Stimulated activated CD8-positive, alpha-beta memory T cell treated with anti-CD3 and anti-CD28 coated beads, Interleukin-4, amount 100 ng/mL, for 4 hours (primary cell): Measurements from ENCODE around the gene CCDC195.
"Not testable (repeated sequence)": the region's sequence is repeated elsewhere in the genome, so short reads cannot be mapped to it uniquely, and the experiment has no call there.

Experiments
- DNase-seq, 2 donors: peaks; one replicate each; pipeline ENCODE4 v3.0.0-alpha.2; 2020; ENCODE audit warnings: low read depth in 2 of 2, low spot score in 1 of 2

Gene CCDC195

GRCh38 chr2:224691563-224691962 is 24.6 kb downstream of the CCDC195 start:
- no peak for DNase-seq

GRCh38 chr2:224690868-224691267 is 25.3 kb downstream of the CCDC195 start:
- no peak for DNase-seq

GRCh38 chr2:224689539-224689938 is 26.6 kb downstream of the CCDC195 start:
- DNase-seq, result no peak

DNA sequence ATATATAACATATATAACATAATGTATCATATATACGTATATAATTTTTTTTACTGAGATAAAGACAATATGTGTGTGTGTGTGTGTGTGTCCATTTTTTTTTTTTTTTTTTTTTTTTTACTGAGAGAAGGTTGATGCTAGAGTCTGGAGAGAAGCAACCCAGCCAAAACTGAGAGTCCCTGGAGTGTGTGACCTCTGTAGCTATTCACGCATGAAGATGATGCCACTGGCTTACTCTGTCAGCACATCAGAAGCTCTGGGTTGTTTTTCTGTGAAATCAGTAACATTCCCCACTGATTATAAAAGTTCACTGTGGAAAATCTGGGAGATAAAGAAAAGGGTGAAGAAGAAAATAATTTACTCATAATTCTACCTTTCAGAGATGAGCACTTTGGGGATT is 27.2 kb downstream of the CCDC195 start:
- DNase-seq, result no peak

GRCh38 chr2:224687156-224687555 is 29.0 kb downstream of the CCDC195 start:
- DNase-seq, result no peak

GRCh38 chr2:224685121-224685520 is 31.0 kb downstream of the CCDC195 start:
- no peak for DNase-seq

- DNase-seq, result no peak
Measured at GRCh38 chr2:224682134-224682533, 34.0 kb downstream of the CCDC195 start.

GRCh38 chr2:224671731-224672130 is 44.4 kb downstream of the CCDC195 start:
- no peak for DNase-seq

- DNase-seq, result no peak
Measured at GRCh38 chr2:224670203-224670602, 46.0 kb downstream of the CCDC195 start.

- DNase-seq, result no peak
Measured at GRCh38 chr2:224669449-224669848, 46.7 kb downstream of the CCDC195 start.

GRCh38 chr2:224668123-224668909 is 47.8 kb downstream of the CCDC195 start:
- no peak for DNase-seq

- DNase-seq, result no peak
Measured at GRCh38 chr2:224666951-224667553, 49.1 kb downstream of the CCDC195 start.

- not testable (repeated sequence) for DNase-seq
Measured at GRCh38 chr2:224663322-224663721, 52.8 kb downstream of the CCDC195 start.

- DNase-seq, result not testable (repeated sequence)
Measured at GRCh38 chr2:224661708-224662107, 54.5 kb downstream of the CCDC195 start.

DNA sequence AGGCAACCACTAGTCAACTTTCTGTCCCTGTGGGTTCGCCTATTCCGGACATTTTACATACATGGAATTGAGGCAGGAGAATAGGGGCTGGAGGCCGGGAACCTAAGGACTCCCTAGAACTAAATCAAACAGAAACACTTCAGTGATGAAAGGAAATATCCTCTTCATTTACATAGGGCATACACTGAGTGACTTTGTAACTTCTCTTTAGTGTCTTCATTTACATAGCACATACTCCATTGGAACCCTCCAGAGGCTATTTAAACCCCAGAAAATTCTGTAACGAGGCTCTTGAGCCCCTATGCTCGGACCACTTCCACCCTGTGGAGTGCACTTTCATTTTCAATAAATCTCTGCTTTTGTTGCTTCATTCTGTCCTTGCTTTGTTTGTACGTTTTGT is 56.5 kb downstream of the CCDC195 start:
- no peak for DNase-seq

DNA sequence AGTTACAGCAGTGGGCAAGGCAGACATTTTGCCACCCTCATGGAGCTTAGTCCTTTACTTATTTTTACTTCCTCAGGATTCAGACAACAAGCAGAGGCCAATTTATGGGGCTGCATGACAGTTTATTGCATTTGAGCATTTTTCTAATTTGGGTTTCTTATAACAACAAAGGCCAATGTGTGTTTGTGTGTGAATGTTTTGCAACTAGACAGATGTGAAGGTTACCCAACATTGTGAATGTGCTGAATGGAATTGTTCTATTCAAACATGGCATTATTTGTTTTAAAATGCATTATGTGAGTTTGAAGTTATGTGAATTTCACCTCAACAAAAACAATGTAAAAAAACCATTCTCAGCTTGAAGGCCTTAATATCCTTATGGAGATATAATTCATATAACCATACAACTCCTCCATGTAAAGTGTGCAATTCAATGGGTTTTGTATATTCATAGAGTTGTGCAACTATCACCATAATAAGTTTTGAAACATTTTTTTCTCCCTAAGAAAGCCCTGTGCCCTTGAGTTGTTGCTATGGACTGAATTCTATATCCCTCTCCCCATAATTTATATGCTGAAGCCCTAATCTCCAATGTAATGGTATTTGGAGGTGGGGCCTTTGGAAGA is 57.3 kb downstream of the CCDC195 start:
- no peak for DNase-seq

DNA sequence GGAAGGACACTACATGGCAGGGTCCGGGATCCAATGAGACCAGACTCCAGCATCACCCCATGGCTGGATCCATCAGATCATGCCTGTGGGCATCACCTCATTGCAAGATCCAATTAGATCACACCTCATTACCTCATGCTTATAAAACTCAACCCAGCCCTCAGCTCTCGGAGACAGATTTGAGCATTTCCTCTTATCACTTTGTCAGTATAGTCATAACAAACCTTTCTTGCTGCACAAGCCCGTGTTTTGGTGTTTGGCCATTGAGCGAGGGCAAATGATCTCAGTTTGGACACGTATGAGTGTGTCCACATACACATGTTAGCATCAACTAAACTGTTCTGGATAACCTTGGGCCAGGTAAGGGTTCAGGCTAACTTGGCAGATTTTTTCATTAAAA is 58.8 kb downstream of the CCDC195 start:
- no peak for DNase-seq

- DNase-seq, result no peak
Measured at GRCh38 chr2:224655006-224655537, 61.1 kb downstream of the CCDC195 start.
